Measurements from ENCODE around the gene FSTL5. TPM values are rescaled to one million over a fixed set of nuclear protein-coding genes. Genes with fewer than 3 reads are reported as not detected.

FSTL5 gene
- total and polyA plus RNA-seq, 10 of the 15 experiments (the other 5 are each of a cell fraction or from before 2014, with no cell fraction given) = 0.04 to 2.4 (median 0.08) TPM; not detected in 4

- CTCF ChIA-PET = no interaction called here
Measured at GRCh38 chr4:161900110-161900509, 263.7 kb downstream of the FSTL5 start.

More at GRCh38 chr4:161900110-161900509, 263.7 kb downstream of the FSTL5 start:
- Histone ChIP-seq H3K79me2 (ENCODE audit: control insufficient read depth, insufficient read depth, low read length) (no peaks in the 10 kb centered on the region), H3K36me3 (ENCODE audit: control insufficient read depth in 2 of 2, insufficient read depth in 2 of 2, low read length in 1 of 2) (no peaks in the 10 kb centered on the region), H3K27me3 (replicated peaks in 1 of 2; ENCODE audit: control insufficient read depth in 2 of 2, insufficient read depth in 2 of 2, low read length in 1 of 2) (no peaks in the 10 kb centered on the region), H3K4me1 (ENCODE audit: control insufficient read depth, insufficient read depth, low read length) (no peaks in the 10 kb centered on the region), H3K27ac (ENCODE audit: control insufficient read depth, insufficient read depth) (no peak overlapping the region), H4K20me1 (ENCODE audit: control insufficient read depth, insufficient read depth) (no peaks in the 10 kb centered on the region), H2AFZ (ENCODE audit: control insufficient read depth, low read depth, low read length) (no peak overlapping the region), H3K4me2 (ENCODE audit: control insufficient read depth, insufficient read depth) (no peak overlapping the region), H3K9me3 (replicated peaks; ENCODE audit: control insufficient read depth, insufficient read depth, low read length) (no peaks in the 10 kb centered on the region), H3K4me3 (no peak overlapping the region), H3K9ac (ENCODE audit: control insufficient read depth, insufficient read depth, low read length) (no peak overlapping the region)
- 16% methylated on average over 6 of the region's 6 CpGs for WGBS (ENCODE audit: insufficient coverage, insufficient replicate concordance, low lambda C conversion rate, missing lambda C conversion rate)
- ChIA-PET SMC1A (ENCODE audit: uncharacterized antibody, unreplicated experiment) (no interaction called here), POLR2A (no interaction called here), RAD21 (ENCODE audit: unreplicated experiment) (interaction anchor here (0.7 kb wide), 2 partner anchors 45 to 141 kb away, joined by 3 read pairs; no protein-coding TSS in a partner anchor)
- FAIRE-seq (no peak), DNase-seq (ENCODE audit: low read depth, low spot score) (no peak), ATAC-seq (peak; percentile 59)
- no TSS peak for BruUV-seq (replicated peaks)
- in situ Hi-C loops (cut with MboI) = no loop called here
- intact Hi-C loops (cut with micrococcal nuclease; ENCODE audit: unreplicated experiment) = no loop called here
- no peak for TF ChIP-seq TCF12 (IDR thresholded peaks at IDR 0.05; ENCODE audit: low read depth, low read length)
- TF ChIP-seq ATF3 (IDR thresholded peaks at IDR 0.05; ENCODE audit: borderline replicate concordance, extremely low read depth, low read depth, low read length) = no peak
- TF ChIP-seq ASH2L (IDR thresholded peaks at IDR 0.05; ENCODE audit: borderline replicate concordance, low read depth) = no peak
- no peak for TF ChIP-seq NR2F1 (conservative IDR thresholded peaks at IDR 0.05)
- no peak for TF ChIP-seq TAF1 (IDR thresholded peaks at IDR 0.05; ENCODE audit: borderline replicate concordance, low read depth, low read length)
- no peak for TF ChIP-seq NR2C1 (IDR thresholded peaks at IDR 0.05)
- no peak for TF ChIP-seq PKNOX1 (IDR thresholded peaks at IDR 0.05)
- TF ChIP-seq CREB1 (IDR thresholded peaks at IDR 0.05; ENCODE audit: low read depth) = no peak
- TF ChIP-seq ZNF687 (IDR thresholded peaks at IDR 0.05) = no peak
- TF ChIP-seq MXI1 (IDR thresholded peaks at IDR 0.05; ENCODE audit: low read depth, low read length) = no peak
- TF ChIP-seq MTA3 (IDR thresholded peaks at IDR 0.05; ENCODE audit: borderline replicate concordance, low read length) = no peak
- TF ChIP-seq ZNF217 (IDR thresholded peaks at IDR 0.05) = no peak
- TF ChIP-seq MYB (IDR thresholded peaks at IDR 0.05; ENCODE audit: borderline replicate concordance, low read depth, low read length) = no peak
- no peak for TF ChIP-seq EZH2 (IDR thresholded peaks at IDR 0.05; ENCODE audit: borderline replicate concordance, control insufficient read depth, low read depth, low read length)
- TF ChIP-seq MLLT1 (IDR thresholded peaks at IDR 0.05) = no peak
- no peak for TF ChIP-seq PML (IDR thresholded peaks at IDR 0.05; ENCODE audit: low read length)
- TF ChIP-seq JUNB (IDR thresholded peaks at IDR 0.05) = no peak
- TF ChIP-seq ELK1 (IDR thresholded peaks at IDR 0.05; ENCODE audit: low read depth, low read length) = no peak
- TF ChIP-seq IRF4 (IDR thresholded peaks at IDR 0.05; ENCODE audit: low read depth, low read length) = no peak

All from GM12878 (cell line).